GM12878 (cell line): ENCODE results near the gene F2. TPM values are rescaled to one million over a fixed set of nuclear protein-coding genes. Genes with fewer than 3 reads are reported as not detected.

Experiments
- ATAC-seq: fragments of 200-7000 bp; cut with Tn5 transposase; 3 replicates; pipeline ENCODE4 v1.9.1; 2020; ENCODE audit warnings: mild to moderate bottlenecking, moderate library complexity
- BruUV-seq: library from RNA; stranded (reverse); fragments of 400-500 nt; replicated peaks from 2 replicates; lab custom pipeline; 2021; lab: Mats Ljungman, UMichigan
- CTCF ChIA-PET: fragments of 300-600 bp; sonication (Branson Sonifier 250); formaldehyde crosslinking; extraction: SDS; loops from one replicate; lab custom pipeline; 2021; ENCODE audit warnings: inconsistent platforms; lab: Yijun Ruan, JAX
- POLR2A ChIA-PET: fragments of 350-600 bp; formaldehyde crosslinking; extraction: SDS; loops from one replicate; lab custom pipeline; 2021; ENCODE audit warnings: inconsistent platforms; lab: Charles Lee
- RAD21 ChIA-PET: fragments of 300-600 bp; sonication (Branson Sonifier 250); formaldehyde crosslinking; loops from one replicate; lab custom pipeline; 2023; ENCODE audit warnings: antibody characterized with exemption; ENCODE audit not compliant: unreplicated experiment; lab: Charles Lee
- SMC1A ChIA-PET: fragments of 300-600 bp; sonication (Branson Sonifier 250); formaldehyde crosslinking; loops from one replicate; lab custom pipeline; 2023; ENCODE audit not compliant: unreplicated experiment, uncharacterized antibody; lab: Charles Lee
- DNase-seq: peaks from one replicate; pipeline ENCODE4 v3.0.0-alpha.2; 2011; ENCODE audit warnings: low read depth, low spot score
- FAIRE-seq: peaks from 3 replicates; lab custom pipeline; 2011; peaks lifted over from hg19 to GRCh38; lab: Jason Lieb, UNC
- H2AFZ ChIP-seq: 2 replicates; pipeline ENCODE4 v1.6.0; 2011; ENCODE audit warnings: low read depth, low read length, control low read depth; ENCODE audit not compliant: control insufficient read depth
- H3K27ac ChIP-seq: 2 replicates; pipeline ENCODE4 v1.5.1; 2011; ENCODE audit warnings: control low read depth; ENCODE audit not compliant: control insufficient read depth, insufficient read depth
- H3K27me3 ChIP-seq, 2 experiments: replicated peaks in 1 of 2; 2 replicates each; pipeline versions ENCODE4 v1.6.0 to v1.6.1; 2011; ENCODE audit warnings: low read length in 1 of 2; ENCODE audit not compliant: control insufficient read depth in 2 of 2, insufficient read depth in 2 of 2
- H3K36me3 ChIP-seq, 2 experiments: 2 replicates each; pipeline ENCODE4 v1.5.1; 2011; ENCODE audit warnings: low read length in 1 of 2; ENCODE audit not compliant: control insufficient read depth in 2 of 2, insufficient read depth in 2 of 2
- H3K4me1 ChIP-seq: 2 replicates; pipeline ENCODE4 v1.6.1; 2011; ENCODE audit warnings: mild to moderate bottlenecking, low read length, moderate library complexity, mixed read lengths; ENCODE audit not compliant: control insufficient read depth, insufficient read depth
- H3K4me2 ChIP-seq: 2 replicates; pipeline ENCODE4 v1.6.0; 2011; ENCODE audit warnings: control low read depth; ENCODE audit not compliant: control insufficient read depth, insufficient read depth
- H3K4me3 ChIP-seq: fragments of 200-600 bp; sonication (generic); 2 replicates; pipeline ENCODE4 v1.5.1; 2016
- H3K79me2 ChIP-seq: 2 replicates; pipeline ENCODE4 v1.6.0; 2011; ENCODE audit warnings: low read length; ENCODE audit not compliant: control insufficient read depth, insufficient read depth
- H3K9ac ChIP-seq: 2 replicates; pipeline ENCODE4 v1.8.0; 2011; ENCODE audit warnings: low read length, control low read depth, mixed read lengths; ENCODE audit not compliant: control insufficient read depth, insufficient read depth
- H3K9me3 ChIP-seq: replicated peaks from 3 replicates; pipeline ENCODE4 v1.5.1; 2011; ENCODE audit warnings: mild to moderate bottlenecking, low read length; ENCODE audit not compliant: control insufficient read depth, insufficient read depth
- H4K20me1 ChIP-seq: 2 replicates; pipeline ENCODE4 v1.6.0; 2011; ENCODE audit not compliant: control insufficient read depth, insufficient read depth
- BCL11A ChIP-seq: IDR thresholded peaks from 2 replicates; pipeline ENCODE4 v1.6.1; 2011; ENCODE audit warnings: low read depth, low read length
- CBX5 ChIP-seq: sonication (generic); IDR thresholded peaks from 2 replicates; pipeline ENCODE4 v1.6.1; 2016; ENCODE audit warnings: low read depth, moderate library complexity, mild to moderate bottlenecking, inconsistent platforms
- EED ChIP-seq: sonication (generic); IDR thresholded peaks from 2 replicates; pipeline ENCODE4 v1.6.1; 2016; ENCODE audit warnings: antibody characterized with exemption, low read depth
- IKZF1 ChIP-seq: fragments of 450-650 bp; conservative IDR thresholded peaks from 2 replicates; pipeline ENCODE4 v1.6.1; 2017; ENCODE audit warnings: antibody characterized with exemption, mild to moderate bottlenecking
- MEF2B ChIP-seq: fragments of 450-650 bp; IDR thresholded peaks from 2 replicates; pipeline ENCODE4 v1.6.1; 2018; ENCODE audit warnings: mild to moderate bottlenecking, moderate library complexity; ENCODE audit not compliant: partially characterized antibody, poor library complexity, severe bottlenecking
- NR2C1 ChIP-seq: fragments of 450-650 bp; IDR thresholded peaks from 2 replicates; pipeline ENCODE4 v1.6.1; 2017; ENCODE audit warnings: antibody characterized with exemption, mild to moderate bottlenecking, moderate library complexity
- NR2F1 ChIP-seq: fragments of 450-650 bp; conservative IDR thresholded peaks from 2 replicates; pipeline ENCODE4 v1.6.1; 2017; ENCODE audit warnings: mild to moderate bottlenecking
- SIN3A ChIP-seq: IDR thresholded peaks from 2 replicates; pipeline ENCODE4 v1.6.1; 2012; ENCODE audit warnings: low read depth, low read length, improper control_type of control experiment
- WGBS: methylation state at CpG from one replicate; pipeline ENCODE4 v1.1.6; 2016; ENCODE audit warnings: low lambda C conversion rate; ENCODE audit not compliant: insufficient replicate concordance, insufficient coverage; ENCODE audit errors: missing lambda C conversion rate; 5-methylcytosine and 5-hydroxymethylcytosine counted together
- in situ Hi-C: fragments of 300-500 bp; cut with MboI; formaldehyde crosslinking; loops from 9 replicates; pipeline ENCODE4 v1.14.3; 2018; ENCODE audit warnings: mixed read lengths
- intact Hi-C: fragments of 100-400 bp; cut with micrococcal nuclease; formaldehyde crosslinking; loops from one replicate; pipeline ENCODE4 v1.14.2; 2022; ENCODE audit not compliant: unreplicated experiment
- microRNA-seq: library from miRNA; unstranded; fragments of <30 nt; microRNA quantifications from one replicate; pipeline ENCODE4, GENCODE V29; 2018
- polyA plus RNA-seq, 11 experiments: library from polyadenylated mRNA; depleted of rRNA in 4 of 11; unstranded in 6 of 11; stranded (reverse) in 5 of 11; fragments of >200 nt; fragmentation: Nextera tagmentation in 4 of 11; fragmentation: Illumina TruSeq in 1 of 11; extraction: Ambion mirVana in 4 of 11; extraction: Trizol in 1 of 11; gene quantifications; 1 replicate in 1 of 11; 2 replicates in 10 of 11; pipeline versions ENCODE4 v1.2.1 to v1.2.3, GENCODE V29; 2011 to 2016; ENCODE audit warnings: inconsistent platforms in 2 of 11, missing spikeins in 2 of 11, low read depth in 1 of 11
- small RNA-seq: library from RNA; depleted of rRNA; stranded (forward); fragments of <200 nt; gene quantifications from one replicate; pipeline ENCODE3, GENCODE V24; 2014
- total RNA-seq, 4 experiments: library from RNA; depleted of rRNA in 3 of 4; stranded (reverse); fragments of >200 nt in 3 of 4; fragmentation: Illumina TruSeq in 1 of 4; extraction: Trizol in 1 of 4; gene quantifications; 2 replicates each; pipeline versions ENCODE4 v1.2.1 to v1.2.3, GENCODE V29; 2013 to 2021
- TF ChIP-seq, protein P1 (sequence below): fragments of 450-650 bp; IDR thresholded peaks from 2 replicates; pipeline ENCODE4 v1.6.1; 2016; ENCODE audit warnings: mild to moderate bottlenecking

The F2 gene
- total and polyA plus RNA-seq, 10 of the 15 experiments (the other 5 are each of a cell fraction or from before 2014, with no cell fraction given) = 0.23 to 0.72 TPM; not detected in 8

DNA sequence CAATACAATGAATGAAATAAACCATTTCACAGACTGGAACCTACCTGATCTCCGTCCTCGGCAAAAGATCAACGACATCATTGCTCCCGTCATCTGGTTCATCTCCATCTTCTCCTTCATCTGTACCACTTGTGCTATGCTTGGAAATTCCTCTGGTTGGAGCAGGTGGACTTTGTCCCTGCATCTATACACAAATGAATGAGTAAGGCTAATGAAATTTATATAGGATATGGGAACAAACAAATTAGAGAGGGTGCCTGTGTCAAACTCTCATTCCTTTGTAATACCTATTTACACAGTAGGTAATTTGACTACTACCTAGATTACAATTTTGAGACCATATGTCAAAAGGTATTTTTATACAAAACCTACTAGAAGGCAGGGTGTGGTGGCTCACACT, 59.4 kb downstream of the F2 start:
- FAIRE-seq (no peak), ATAC-seq (no peak), DNase-seq (no peak)
- CTCF ChIA-PET = no interaction called here
- H4K20me1 ChIP-seq = no peaks in the 10 kb centered on the region
- POLR2A ChIA-PET = no interaction called here
- no peaks in the 10 kb centered on the region for H3K9me3 ChIP-seq
- no peaks in the 10 kb centered on the region for H3K79me2 ChIP-seq
- TF ChIP-seq MEF2B (no peak), CBX5 (no peak), EED (no peak), NR2C1 (no peak), SIN3A (no peak), IKZF1 (no peak), BCL11A (no peak), NR2F1 (no peak)
- TF ChIP-seq, protein P1, sequence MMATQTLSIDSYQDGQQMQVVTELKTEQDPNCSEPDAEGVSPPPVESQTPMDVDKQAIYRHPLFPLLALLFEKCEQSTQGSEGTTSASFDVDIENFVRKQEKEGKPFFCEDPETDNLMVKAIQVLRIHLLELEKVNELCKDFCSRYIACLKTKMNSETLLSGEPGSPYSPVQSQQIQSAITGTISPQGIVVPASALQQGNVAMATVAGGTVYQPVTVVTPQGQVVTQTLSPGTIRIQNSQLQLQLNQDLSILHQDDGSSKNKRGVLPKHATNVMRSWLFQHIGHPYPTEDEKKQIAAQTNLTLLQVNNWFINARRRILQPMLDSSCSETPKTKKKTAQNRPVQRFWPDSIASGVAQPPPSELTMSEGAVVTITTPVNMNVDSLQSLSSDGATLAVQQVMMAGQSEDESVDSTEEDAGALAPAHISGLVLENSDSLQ = no peak
- RAD21 ChIA-PET = no interaction called here
- no peak overlapping the region for H3K4me3 ChIP-seq
- no peaks in the 10 kb centered on the region for H3K27me3 ChIP-seq
- H3K36me3 ChIP-seq = peaks cover 7 to 35% of the 10 kb centered on the region in 2 experiments
- 98% methylated on average over 4 of the region's 4 CpGs for WGBS
- intact Hi-C loops (no loop called here), in situ Hi-C loops (loop anchor here (25.0 kb wide), 1 partner anchor 959 kb away; no protein-coding TSS in a partner anchor)
- H3K27ac ChIP-seq = no peak overlapping the region
- SMC1A ChIA-PET = no interaction called here
- no TSS peak for BruUV-seq
- H3K4me1 ChIP-seq = no peaks in the 10 kb centered on the region
- H3K4me2 ChIP-seq = no peak overlapping the region
- H3K9ac ChIP-seq = no peak overlapping the region
- H2AFZ ChIP-seq = no peak overlapping the region

Small RNAs within 50 kb of the gene (microRNA-seq; reads per million reads assigned to microRNA genes)
- 15.2 reads per million, percentile 51 among the genes with 10 or more reads in this experiment for gene MIR5582

Small RNAs within 50 kb of the gene (small RNA-seq; reads per million reads assigned to genes)
- gene MIR5582 (0.39 reads per million, percentile 3 among the genes with 10 or more reads in this experiment), gene RF00573 (not detected), gene SNORD67 (46.0 reads per million, percentile 98 among the genes with 10 or more reads in this experiment)

Other genes with a start within 250 kb of the F2 start
Only the 7 nearest of the 8 such genes appear.
- gene AMBRA1, start 125.2 kb upstream of the F2 start, total RNA-seq (2014; rRNA removed) = 22.1 and 23.1 TPM in 2 replicates
- 11.3 and 12.7 TPM in 2 replicates for gene AMBRA1, start 125.2 kb upstream of the F2 start, total RNA-seq (2014; rRNA removed; fragmentation: Illumina TruSeq; extraction: Trizol)
- gene AMBRA1, start 125.2 kb upstream of the F2 start, total RNA-seq (2021) = 30.5 and 34.3 TPM in 2 replicates
- 5.8 and 15.6 TPM in 2 replicates for gene AMBRA1, start 125.2 kb upstream of the F2 start, polyA plus RNA-seq (2011; rRNA removed)
- gene AMBRA1, start 125.2 kb upstream of the F2 start, polyA plus RNA-seq (2014; fragmentation: Illumina TruSeq; extraction: Trizol) = 12.3 and 15.1 TPM in 2 replicates
- under 1 TPM; 0.57 to 0.58 TPM for gene AMBRA1, start 125.2 kb upstream of the F2 start, polyA plus RNA-seq (2014; fragmentation: Nextera tagmentation; extraction: Ambion mirVana)
- gene AMBRA1, start 125.2 kb upstream of the F2 start, polyA plus RNA-seq (2014; rRNA removed) = 14.7 and 15.6 TPM in 2 replicates
- gene AMBRA1, start 125.2 kb upstream of the F2 start, polyA plus RNA-seq (2016; fragmentation: Nextera tagmentation; extraction: Ambion mirVana) = 10 to 100 TPM; 12.4 to 12.5 TPM
- gene HARBI1, start 102.0 kb upstream of the F2 start, total RNA-seq (2014; rRNA removed) = 4.4 and 7.4 TPM in 2 replicates
- 4.3 and 5.0 TPM in 2 replicates for gene HARBI1, start 102.0 kb upstream of the F2 start, total RNA-seq (2014; rRNA removed; fragmentation: Illumina TruSeq; extraction: Trizol)
- gene HARBI1, start 102.0 kb upstream of the F2 start, total RNA-seq (2021) = 4.4 and 4.8 TPM in 2 replicates
- 3.5 and 3.6 TPM in 2 replicates for gene HARBI1, start 102.0 kb upstream of the F2 start, polyA plus RNA-seq (2011; rRNA removed)
- 4.2 and 5.2 TPM in 2 replicates for gene HARBI1, start 102.0 kb upstream of the F2 start, polyA plus RNA-seq (2014; fragmentation: Illumina TruSeq; extraction: Trizol)
- 1 to 10 TPM; 5.1 to 7.5 TPM for gene HARBI1, start 102.0 kb upstream of the F2 start, polyA plus RNA-seq (2014; fragmentation: Nextera tagmentation; extraction: Ambion mirVana)
- gene HARBI1, start 102.0 kb upstream of the F2 start, polyA plus RNA-seq (2014; rRNA removed) = 4.0 and 5.3 TPM in 2 replicates
- gene HARBI1, start 102.0 kb upstream of the F2 start, polyA plus RNA-seq (2016; fragmentation: Nextera tagmentation; extraction: Ambion mirVana) = 1 to 10 TPM; 8.2 to 8.4 TPM
- gene ATG13, start 101.7 kb upstream of the F2 start, total RNA-seq (2014; rRNA removed) = 41.0 and 61.6 TPM in 2 replicates
- gene ATG13, start 101.7 kb upstream of the F2 start, total RNA-seq (2014; rRNA removed; fragmentation: Illumina TruSeq; extraction: Trizol) = 22.9 and 27.8 TPM in 2 replicates
- gene ATG13, start 101.7 kb upstream of the F2 start, total RNA-seq (2021) = 56.1 and 58.3 TPM in 2 replicates
- gene ATG13, start 101.7 kb upstream of the F2 start, polyA plus RNA-seq (2011; rRNA removed) = 40.5 and 48.1 TPM in 2 replicates
- 33.8 and 42.9 TPM in 2 replicates for gene ATG13, start 101.7 kb upstream of the F2 start, polyA plus RNA-seq (2014; fragmentation: Illumina TruSeq; extraction: Trizol)
- gene ATG13, start 101.7 kb upstream of the F2 start, polyA plus RNA-seq (2014; fragmentation: Nextera tagmentation; extraction: Ambion mirVana) = 10 to 100 TPM; 10.9 to 13.6 TPM
- gene ATG13, start 101.7 kb upstream of the F2 start, polyA plus RNA-seq (2014; rRNA removed) = 57.0 and 68.3 TPM in 2 replicates
- 10 to 100 TPM; 53.6 to 57.6 TPM for gene ATG13, start 101.7 kb upstream of the F2 start, polyA plus RNA-seq (2016; fragmentation: Nextera tagmentation; extraction: Ambion mirVana)
- 15.2 and 18.2 TPM in 2 replicates for gene ARHGAP1, start 18.6 kb upstream of the F2 start, total RNA-seq (2014; rRNA removed)
- 11.4 and 13.8 TPM in 2 replicates for gene ARHGAP1, start 18.6 kb upstream of the F2 start, total RNA-seq (2014; rRNA removed; fragmentation: Illumina TruSeq; extraction: Trizol)
- gene ARHGAP1, start 18.6 kb upstream of the F2 start, total RNA-seq (2021) = 43.4 and 45.5 TPM in 2 replicates
- 5.8 and 17.6 TPM in 2 replicates for gene ARHGAP1, start 18.6 kb upstream of the F2 start, polyA plus RNA-seq (2011; rRNA removed)
- gene ARHGAP1, start 18.6 kb upstream of the F2 start, polyA plus RNA-seq (2014; fragmentation: Illumina TruSeq; extraction: Trizol) = 17.1 and 32.2 TPM in 2 replicates
- 1 to 10 TPM; 4.3 to 9.4 TPM for gene ARHGAP1, start 18.6 kb upstream of the F2 start, polyA plus RNA-seq (2014; fragmentation: Nextera tagmentation; extraction: Ambion mirVana)
- gene ARHGAP1, start 18.6 kb upstream of the F2 start, polyA plus RNA-seq (2014; rRNA removed) = 28.1 and 32.7 TPM in 2 replicates
- gene ARHGAP1, start 18.6 kb upstream of the F2 start, polyA plus RNA-seq (2016; fragmentation: Nextera tagmentation; extraction: Ambion mirVana) = 10 to 100 TPM; 32.6 to 36.6 TPM
- 7.9 and 8.4 TPM in 2 replicates for gene ZNF408, start 18.2 kb upstream of the F2 start, total RNA-seq (2014; rRNA removed)
- 5.9 and 6.3 TPM in 2 replicates for gene ZNF408, start 18.2 kb upstream of the F2 start, total RNA-seq (2014; rRNA removed; fragmentation: Illumina TruSeq; extraction: Trizol)
- 11.3 and 12.1 TPM in 2 replicates for gene ZNF408, start 18.2 kb upstream of the F2 start, total RNA-seq (2021)
- gene ZNF408, start 18.2 kb upstream of the F2 start, polyA plus RNA-seq (2011; rRNA removed) = 3.1 and 5.9 TPM in 2 replicates
- gene ZNF408, start 18.2 kb upstream of the F2 start, polyA plus RNA-seq (2014; fragmentation: Illumina TruSeq; extraction: Trizol) = 1.4 and 4.3 TPM in 2 replicates
- gene ZNF408, start 18.2 kb upstream of the F2 start, polyA plus RNA-seq (2014; fragmentation: Nextera tagmentation; extraction: Ambion mirVana) = under 1 TPM; 0.19 to 0.35 TPM
- gene ZNF408, start 18.2 kb upstream of the F2 start, polyA plus RNA-seq (2014; rRNA removed) = 8.0 and 8.8 TPM in 2 replicates
- gene ZNF408, start 18.2 kb upstream of the F2 start, polyA plus RNA-seq (2016; fragmentation: Nextera tagmentation; extraction: Ambion mirVana) = 10 to 100 TPM in 1 of 2 experiments, 1 to 10 TPM in 1; 9.2 to 10.3 TPM
- gene CKAP5, start 127.1 kb downstream of the F2 start, total RNA-seq (2014; rRNA removed) = 76.1 and 83.4 TPM in 2 replicates
- 98.8 and 103 TPM in 2 replicates for gene CKAP5, start 127.1 kb downstream of the F2 start, total RNA-seq (2014; rRNA removed; fragmentation: Illumina TruSeq; extraction: Trizol)
- 106 and 121 TPM in 2 replicates for gene CKAP5, start 127.1 kb downstream of the F2 start, total RNA-seq (2021)
- 127 and 161 TPM in 2 replicates for gene CKAP5, start 127.1 kb downstream of the F2 start, polyA plus RNA-seq (2011; rRNA removed)
- gene CKAP5, start 127.1 kb downstream of the F2 start, polyA plus RNA-seq (2014; fragmentation: Illumina TruSeq; extraction: Trizol) = 92.1 and 116 TPM in 2 replicates
- 10 to 100 TPM; 20.1 to 37.5 TPM for gene CKAP5, start 127.1 kb downstream of the F2 start, polyA plus RNA-seq (2014; fragmentation: Nextera tagmentation; extraction: Ambion mirVana)
- 64.1 and 66.8 TPM in 2 replicates for gene CKAP5, start 127.1 kb downstream of the F2 start, polyA plus RNA-seq (2014; rRNA removed)
- gene CKAP5, start 127.1 kb downstream of the F2 start, polyA plus RNA-seq (2016; fragmentation: Nextera tagmentation; extraction: Ambion mirVana) = 10 to 100 TPM; 62.2 to 76.3 TPM
- under 0.01 TPM in 1 of 2 replicates, not detected in the other for gene LRP4, start 199.3 kb downstream of the F2 start, total RNA-seq (2014; rRNA removed)
- 0.04 and 0.05 TPM in 2 replicates for gene LRP4, start 199.3 kb downstream of the F2 start, total RNA-seq (2014; rRNA removed; fragmentation: Illumina TruSeq; extraction: Trizol)
- 0.21 TPM in 1 of 2 replicates, not detected in the other for gene LRP4, start 199.3 kb downstream of the F2 start, total RNA-seq (2021)
- gene LRP4, start 199.3 kb downstream of the F2 start, polyA plus RNA-seq (2011; rRNA removed) = not detected in 2 replicates
- gene LRP4, start 199.3 kb downstream of the F2 start, polyA plus RNA-seq (2014; fragmentation: Illumina TruSeq; extraction: Trizol) = 0.06 TPM in 1 of 2 replicates, not detected in the other
- not detected for gene LRP4, start 199.3 kb downstream of the F2 start, polyA plus RNA-seq (2014; fragmentation: Nextera tagmentation; extraction: Ambion mirVana)
- gene LRP4, start 199.3 kb downstream of the F2 start, polyA plus RNA-seq (2014; rRNA removed) = 0.01 and 0.03 TPM in 2 replicates
- gene LRP4, start 199.3 kb downstream of the F2 start, polyA plus RNA-seq (2016; fragmentation: Nextera tagmentation; extraction: Ambion mirVana) = not detected